ENCODE results near the gene CCRL2. TPM values are rescaled to one million over a fixed set of nuclear protein-coding genes. Genes with fewer than 3 reads are reported as not detected.

Gene CCRL2
- total and polyA plus RNA-seq, 2 of the 8 experiments (the other 6 are each of a cell fraction or from before 2014, with no cell fraction given) = not detected

DNA sequence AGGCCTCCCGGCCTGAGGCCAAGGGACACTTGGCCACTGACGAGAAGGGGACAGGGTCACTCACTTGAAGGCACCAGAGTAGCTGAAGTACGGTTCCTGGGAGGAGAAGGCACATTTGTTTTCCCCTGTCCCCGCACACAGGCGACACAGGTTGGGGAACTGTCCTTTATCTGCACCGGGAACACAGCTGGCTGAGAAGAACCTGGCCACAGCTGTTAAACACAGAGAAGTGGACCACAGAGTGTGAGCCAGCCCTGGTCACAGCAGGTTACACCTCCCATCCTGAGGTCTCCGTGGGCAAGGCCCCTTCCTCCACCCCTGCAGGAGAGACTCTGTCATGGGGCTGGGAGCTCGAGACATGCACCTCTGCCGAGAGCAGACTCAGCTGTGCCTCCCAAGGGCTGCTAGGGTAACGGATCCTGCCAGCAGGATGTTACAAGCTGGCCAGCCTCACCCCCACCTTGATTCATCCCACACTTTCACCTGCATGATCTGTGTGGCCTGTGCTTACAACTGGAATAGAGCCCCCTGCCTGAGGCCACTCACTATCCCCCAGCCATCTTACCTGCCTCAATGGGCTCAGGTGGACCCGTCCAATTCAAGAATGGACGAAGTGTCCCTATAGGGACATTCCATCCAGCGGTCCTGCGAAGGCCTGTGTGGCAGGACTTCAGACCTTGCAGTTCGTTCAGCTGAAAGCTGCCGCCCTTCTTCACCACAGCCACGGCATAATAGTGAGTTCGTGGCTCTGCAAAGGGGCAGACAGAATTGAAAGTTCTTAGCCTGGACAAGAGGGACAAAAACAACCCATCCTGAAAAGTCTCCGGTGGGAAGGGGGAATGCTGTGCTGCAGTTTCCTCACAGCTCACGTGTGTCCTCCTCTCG is 48.4 kb downstream of the CCRL2 start (continued):
- TF ChIP-seq GABPA (IDR thresholded peaks at IDR 0.05; ENCODE audit: borderline replicate concordance, insufficient read depth, low read length) (no peak), HDAC6 (IDR thresholded peaks at IDR 0.05; ENCODE audit: low read depth, low read length) (no peak)
- TF ChIP-seq, protein P1, sequence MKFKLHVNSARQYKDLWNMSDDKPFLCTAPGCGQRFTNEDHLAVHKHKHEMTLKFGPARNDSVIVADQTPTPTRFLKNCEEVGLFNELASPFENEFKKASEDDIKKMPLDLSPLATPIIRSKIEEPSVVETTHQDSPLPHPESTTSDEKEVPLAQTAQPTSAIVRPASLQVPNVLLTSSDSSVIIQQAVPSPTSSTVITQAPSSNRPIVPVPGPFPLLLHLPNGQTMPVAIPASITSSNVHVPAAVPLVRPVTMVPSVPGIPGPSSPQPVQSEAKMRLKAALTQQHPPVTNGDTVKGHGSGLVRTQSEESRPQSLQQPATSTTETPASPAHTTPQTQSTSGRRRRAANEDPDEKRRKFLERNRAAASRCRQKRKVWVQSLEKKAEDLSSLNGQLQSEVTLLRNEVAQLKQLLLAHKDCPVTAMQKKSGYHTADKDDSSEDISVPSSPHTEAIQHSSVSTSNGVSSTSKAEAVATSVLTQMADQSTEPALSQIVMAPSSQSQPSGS (IDR thresholded peaks at IDR 0.05; ENCODE audit: low read length) = no peak

All from H1 (cell line).